ENCODE data around the gene APOBEC3F. TPM values are rescaled to one million over a fixed set of nuclear protein-coding genes. Genes with fewer than 3 reads are reported as not detected.

APOBEC3F gene
- total RNA-seq, 1 donor = 5.6 TPM

DNA sequence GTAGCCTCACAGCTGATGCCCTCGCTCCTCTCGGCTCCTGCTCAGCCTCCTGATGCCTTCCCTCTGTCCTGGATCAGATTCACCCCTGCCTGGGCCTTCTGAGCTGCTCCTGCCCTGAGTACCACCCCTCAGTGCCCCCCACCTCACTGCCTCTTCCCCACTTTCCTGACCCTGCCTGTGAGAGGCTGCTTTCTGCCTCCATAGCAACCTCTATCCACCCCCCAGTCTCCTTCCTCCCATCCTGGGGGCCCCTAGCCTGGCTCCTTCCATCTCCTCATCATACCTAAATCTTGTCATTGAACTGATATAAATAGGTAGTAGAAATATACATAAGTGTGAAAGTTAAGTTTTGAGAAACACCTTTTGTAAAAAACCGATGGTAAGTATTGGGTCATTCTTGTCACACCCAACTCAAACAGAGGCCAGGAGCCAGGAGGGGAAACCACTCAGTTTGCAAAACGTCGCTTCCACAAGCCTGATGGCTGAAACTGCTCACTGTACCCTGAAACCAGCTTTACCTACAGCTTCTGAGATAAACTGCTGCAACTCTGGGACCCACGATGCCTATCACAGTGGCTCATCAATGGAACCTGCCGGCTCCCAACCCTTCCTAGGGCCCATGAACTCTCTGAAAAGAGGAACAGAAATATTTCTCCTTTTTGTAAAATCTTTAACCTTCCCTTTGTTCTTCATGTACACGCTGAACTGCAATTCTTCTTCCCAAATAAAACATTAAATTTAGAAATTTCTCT, 51.6 kb downstream of the APOBEC3F start:
- H3K4me3 ChIP-seq (ENCODE audit: low read depth, low read length) = no peak overlapping the region
- no peak for DNase-seq (ENCODE audit: low read depth)
- TF ChIP-seq, protein P1, sequence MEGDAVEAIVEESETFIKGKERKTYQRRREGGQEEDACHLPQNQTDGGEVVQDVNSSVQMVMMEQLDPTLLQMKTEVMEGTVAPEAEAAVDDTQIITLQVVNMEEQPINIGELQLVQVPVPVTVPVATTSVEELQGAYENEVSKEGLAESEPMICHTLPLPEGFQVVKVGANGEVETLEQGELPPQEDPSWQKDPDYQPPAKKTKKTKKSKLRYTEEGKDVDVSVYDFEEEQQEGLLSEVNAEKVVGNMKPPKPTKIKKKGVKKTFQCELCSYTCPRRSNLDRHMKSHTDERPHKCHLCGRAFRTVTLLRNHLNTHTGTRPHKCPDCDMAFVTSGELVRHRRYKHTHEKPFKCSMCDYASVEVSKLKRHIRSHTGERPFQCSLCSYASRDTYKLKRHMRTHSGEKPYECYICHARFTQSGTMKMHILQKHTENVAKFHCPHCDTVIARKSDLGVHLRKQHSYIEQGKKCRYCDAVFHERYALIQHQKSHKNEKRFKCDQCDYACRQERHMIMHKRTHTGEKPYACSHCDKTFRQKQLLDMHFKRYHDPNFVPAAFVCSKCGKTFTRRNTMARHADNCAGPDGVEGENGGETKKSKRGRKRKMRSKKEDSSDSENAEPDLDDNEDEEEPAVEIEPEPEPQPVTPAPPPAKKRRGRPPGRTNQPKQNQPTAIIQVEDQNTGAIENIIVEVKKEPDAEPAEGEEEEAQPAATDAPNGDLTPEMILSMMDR (IDR thresholded peaks at IDR 0.05; ENCODE audit: insufficient read depth, low read depth, low read length) = no peak

DNA sequence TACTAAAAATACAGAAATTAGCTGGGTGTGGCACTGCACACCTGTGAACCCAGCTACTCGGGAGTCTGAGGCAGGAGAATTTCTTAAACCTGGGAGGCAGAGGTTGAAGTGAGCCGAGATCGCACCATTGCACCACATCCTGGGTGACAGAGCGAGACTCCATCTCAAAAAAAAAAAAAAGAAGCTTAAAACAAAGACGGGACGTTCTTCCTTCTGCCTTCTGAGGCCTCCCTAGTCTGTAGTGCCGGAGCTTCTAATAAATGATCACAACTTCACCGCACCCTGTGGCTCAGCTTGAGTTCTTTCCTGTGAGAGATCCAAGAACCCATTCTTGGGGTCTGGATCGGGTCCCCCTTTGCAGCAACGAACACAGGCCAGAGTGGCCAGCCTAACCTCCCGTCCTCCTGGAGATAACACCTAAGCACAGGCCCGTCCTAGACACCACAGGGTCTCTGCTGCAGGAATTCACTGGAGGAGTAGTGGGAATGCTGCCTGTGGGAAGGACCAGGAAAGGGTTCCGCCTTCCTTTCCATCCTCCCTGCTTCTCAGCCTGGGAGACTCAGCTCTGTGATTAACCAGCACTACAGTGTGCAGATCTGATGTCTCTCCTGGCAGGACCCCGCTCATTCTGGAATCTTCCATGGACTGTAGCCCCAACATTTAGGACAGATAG, 54.2 kb downstream of the APOBEC3F start:
- DNase-seq (ENCODE audit: low read depth) = no peak
- TF ChIP-seq, protein P1 (IDR thresholded peaks at IDR 0.05; ENCODE audit: insufficient read depth, low read depth, low read length) = no peak
- H3K4me3 ChIP-seq (ENCODE audit: low read depth, low read length) = no peak overlapping the region

DNA sequence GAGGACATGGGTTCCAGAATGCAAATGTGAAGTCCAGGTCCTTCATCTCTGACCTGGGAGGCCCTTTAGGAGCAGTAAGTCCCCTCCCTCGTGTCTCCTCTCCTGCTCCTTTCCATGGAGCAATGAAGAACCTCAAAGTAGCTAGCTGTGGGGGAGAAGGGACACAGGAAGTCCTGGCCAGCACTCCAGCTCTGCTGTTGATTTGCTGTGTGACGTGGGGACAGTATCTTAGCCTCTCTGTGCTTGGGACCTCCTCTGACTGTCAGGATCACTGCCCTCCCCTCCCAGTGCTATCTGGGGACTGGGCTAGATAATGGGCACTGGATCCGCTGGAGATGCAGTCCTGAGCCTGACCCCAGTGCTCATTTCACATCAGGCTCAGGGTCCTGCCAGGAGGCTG, 55.3 kb downstream of the APOBEC3F start:
- TF ChIP-seq, protein P1 (IDR thresholded peaks at IDR 0.05; ENCODE audit: insufficient read depth, low read depth, low read length) = no peak
- no peak overlapping the region for H3K4me3 ChIP-seq (ENCODE audit: low read depth, low read length)
- DNase-seq (ENCODE audit: low read depth) = no peak

DNA sequence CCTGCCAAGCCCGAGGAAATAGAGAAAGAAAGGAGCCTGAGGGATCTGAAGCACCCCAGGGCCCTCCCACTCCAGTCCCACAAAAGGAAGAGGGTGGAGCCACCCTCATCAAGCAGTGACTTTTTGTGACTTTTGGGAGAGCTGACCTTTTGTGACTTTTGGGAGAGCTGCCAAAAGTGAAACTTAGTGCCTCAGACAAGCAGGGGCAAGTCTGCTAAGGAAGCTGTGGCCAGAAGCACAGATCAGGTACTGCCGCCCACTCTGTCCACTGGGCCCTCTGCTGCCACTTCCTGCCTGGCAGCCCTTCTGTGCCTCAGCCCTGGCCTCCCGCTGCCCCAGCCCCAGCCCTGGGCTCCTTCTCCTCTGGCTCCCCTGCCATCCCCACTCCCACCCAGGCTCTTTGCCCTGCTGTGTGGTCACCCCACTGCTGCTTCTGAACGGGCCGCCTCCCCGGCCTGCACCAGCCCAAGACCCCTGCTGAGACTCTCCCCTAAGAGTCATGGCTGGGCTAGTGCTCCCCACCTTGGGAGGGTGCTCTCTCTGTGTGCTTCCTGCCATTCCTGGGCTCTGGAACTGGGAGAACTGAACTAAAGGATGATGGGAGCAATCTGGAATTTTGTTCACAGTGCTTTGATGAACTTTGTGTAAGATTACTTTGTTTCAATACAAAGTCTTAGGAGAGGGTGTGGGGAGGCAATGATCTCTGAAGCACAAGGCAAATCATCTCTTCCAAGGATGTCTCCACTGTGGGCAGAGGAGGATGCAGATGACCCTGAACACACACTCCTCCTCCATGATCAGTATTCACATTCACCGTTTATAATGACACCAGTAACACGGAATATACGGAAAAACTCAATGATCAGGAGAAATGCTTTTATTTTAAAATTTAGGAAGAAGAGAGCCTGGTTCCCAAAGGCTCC, 56.7 kb downstream of the APOBEC3F start, which contains the start of gene APOBEC3H:
Gene APOBEC3H (plus strand): TSS at position 147 of the 923 bp plus-strand sequence. CDS start 3,035 bp downstream, outside the sequence.
- no peak within 1 kb of the TSS for H3K4me3 ChIP-seq (ENCODE audit: low read depth, low read length)
- TF ChIP-seq, protein P1 (IDR thresholded peaks at IDR 0.05; ENCODE audit: insufficient read depth, low read depth, low read length) = no peak
- peak; percentile 21 for DNase-seq (ENCODE audit: low read depth)

DNA sequence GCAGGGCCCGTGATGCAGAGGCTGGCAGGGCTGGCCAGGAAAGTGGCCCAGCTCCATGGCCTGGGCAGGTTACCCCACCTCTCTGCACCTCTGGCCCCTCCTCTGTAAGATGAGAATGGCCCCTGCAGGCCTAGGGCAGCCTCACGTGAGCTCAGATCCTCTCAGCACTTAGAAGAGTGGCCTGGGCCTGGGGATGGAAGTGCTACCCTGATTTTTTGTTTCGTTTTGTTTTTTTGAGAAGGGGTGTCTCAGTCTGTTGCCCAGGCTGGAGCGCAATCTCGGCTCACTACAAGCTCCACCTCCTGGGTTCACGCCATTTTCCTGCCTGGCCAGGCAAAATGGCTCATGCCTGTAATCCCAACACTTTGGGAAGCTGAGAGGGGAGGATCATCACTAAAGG, 57.4 kb downstream of the APOBEC3F start:
- TF ChIP-seq, protein P1 (IDR thresholded peaks at IDR 0.05; ENCODE audit: insufficient read depth, low read depth, low read length) = no peak
- no peak overlapping the region for H3K4me3 ChIP-seq (ENCODE audit: low read depth, low read length)
- DNase-seq (ENCODE audit: low read depth) = no peak

DNA sequence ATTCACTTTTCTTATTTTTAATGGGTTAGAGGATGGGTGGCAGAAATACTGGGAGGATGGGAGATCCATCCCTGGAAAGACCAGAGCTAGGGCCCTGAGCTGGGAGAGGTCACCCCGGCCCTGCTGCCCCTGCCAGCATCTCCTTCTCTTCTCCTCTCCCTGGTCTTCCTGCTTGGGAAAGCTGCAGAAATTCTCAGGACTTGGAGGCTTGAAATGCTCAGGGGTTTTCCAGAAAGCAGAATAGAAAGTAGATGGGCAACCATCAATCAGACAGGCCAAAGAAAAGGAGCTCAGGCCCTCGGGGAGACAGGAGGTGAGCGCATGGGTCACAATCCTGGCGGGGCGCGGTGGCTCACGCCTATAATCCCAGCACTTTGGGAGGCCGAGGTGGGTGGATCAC, 57.9 kb downstream of the APOBEC3F start:
- TF ChIP-seq, protein P1 (IDR thresholded peaks at IDR 0.05; ENCODE audit: insufficient read depth, low read depth, low read length) = no peak
- no peak for DNase-seq (ENCODE audit: low read depth)
- no peak overlapping the region for H3K4me3 ChIP-seq (ENCODE audit: low read depth, low read length)
